Osteoblast (primary cell): ENCODE results near the gene AKR7A3. TPM values are rescaled to one million over a fixed set of nuclear protein-coding genes. Genes with fewer than 3 reads are reported as not detected.

Experiments used
- DNase-seq: peaks from one replicate; pipeline ENCODE4 v3.0.0; 2011; ENCODE audit warnings: low spot score, mixed read lengths; ENCODE audit not compliant: insufficient read length; ENCODE audit errors: missing footprints
- H2AFZ ChIP-seq: 2 replicates; pipeline ENCODE4 v1.6.0; 2011; ENCODE audit warnings: mild to moderate bottlenecking, low read length
- H3K27ac ChIP-seq: 2 replicates; pipeline ENCODE4 v1.5.1; 2011; ENCODE audit warnings: mild to moderate bottlenecking, low read depth, low read length, moderate library complexity
- H3K27me3 ChIP-seq: 2 replicates; pipeline ENCODE4 v1.6.0; 2012; ENCODE audit warnings: mild to moderate bottlenecking, control low read depth, inconsistent platforms, low read length, moderate library complexity; ENCODE audit not compliant: insufficient read depth
- H3K36me3 ChIP-seq: 2 replicates; pipeline ENCODE4 v1.5.1; 2011; ENCODE audit warnings: mild to moderate bottlenecking, low read length, control low read depth, moderate library complexity; ENCODE audit not compliant: insufficient read depth
- H3K4me1 ChIP-seq: 2 replicates; pipeline ENCODE4 v1.5.1; 2011; ENCODE audit warnings: mild to moderate bottlenecking, low read length, control low read depth, moderate library complexity; ENCODE audit not compliant: insufficient read depth
- H3K4me2 ChIP-seq: 2 replicates; pipeline ENCODE4 v1.6.0; 2011; ENCODE audit warnings: mild to moderate bottlenecking, low read length; ENCODE audit not compliant: insufficient read depth
- H3K4me3 ChIP-seq: fragments of 200-600 bp; sonication (generic); 3 replicates; pipeline ENCODE4 v1.5.1; 2012; ENCODE audit warnings: mild to moderate bottlenecking, low read length, inconsistent platforms; ENCODE audit not compliant: insufficient read depth
- H3K79me2 ChIP-seq: 2 replicates; pipeline ENCODE4 v1.6.0; 2012; ENCODE audit warnings: mild to moderate bottlenecking, low read length, control low read depth, inconsistent platforms; ENCODE audit not compliant: insufficient read depth
- H3K9me3 ChIP-seq: 2 replicates; pipeline ENCODE4 v1.5.1; 2011; ENCODE audit warnings: low read depth, low read length, control low read depth
- H4K20me1 ChIP-seq: 2 replicates; pipeline ENCODE4 v1.6.0; 2012; ENCODE audit warnings: mild to moderate bottlenecking, low read length, control low read depth; ENCODE audit not compliant: insufficient read depth
- CTCF ChIP-seq: IDR thresholded peaks from 2 replicates; pipeline ENCODE4 v1.5.1; 2011; ENCODE audit warnings: mild to moderate bottlenecking, low read depth, low read length, moderate library complexity; ENCODE audit errors: extremely low read depth
- total RNA-seq: library from RNA; depleted of rRNA; stranded (reverse); fragments of >200 nt; gene quantifications from 2 replicates; pipeline ENCODE4 v1.2.3, GENCODE V29; 2012

Gene AKR7A3
- total RNA-seq, 1 donor = 0.72 TPM

GRCh38 chr1:19329611-19330010, 41.0 kb upstream of the AKR7A3 start:
- peaks cover 3% of the 10 kb centered on the region for H3K4me1 ChIP-seq

GRCh38 chr1:19329188-19329587, 40.6 kb upstream of the AKR7A3 start:
- H4K20me1 ChIP-seq = peaks cover 14% of the 10 kb centered on the region
- no peak overlapping the region for H3K27ac ChIP-seq
- H3K79me2 ChIP-seq = no peaks in the 10 kb centered on the region
- H3K4me1 ChIP-seq = peaks cover 3% of the 10 kb centered on the region
- H3K36me3 ChIP-seq = peaks cover 35% of the 10 kb centered on the region
- no peak overlapping the region for H3K4me3 ChIP-seq
- no peaks in the 10 kb centered on the region for H3K27me3 ChIP-seq
- H3K4me2 ChIP-seq = no peak overlapping the region
- no peak for TF ChIP-seq CTCF
- H2AFZ ChIP-seq = no peak overlapping the region
- H3K9me3 ChIP-seq = no peaks in the 10 kb centered on the region
- peak; percentile 58 for DNase-seq

More at GRCh38 chr1:19329611-19330010, 41.0 kb upstream of the AKR7A3 start:
- H3K79me2 ChIP-seq = no peaks in the 10 kb centered on the region
- peaks cover 15% of the 10 kb centered on the region for H4K20me1 ChIP-seq
- H3K27ac ChIP-seq = no peak overlapping the region
- H2AFZ ChIP-seq = no peak overlapping the region
- peaks cover 31% of the 10 kb centered on the region for H3K36me3 ChIP-seq
- no peak overlapping the region for H3K4me3 ChIP-seq
- H3K9me3 ChIP-seq = no peaks in the 10 kb centered on the region
- no peaks in the 10 kb centered on the region for H3K27me3 ChIP-seq
- TF ChIP-seq CTCF = no peak
- H3K4me2 ChIP-seq = no peak overlapping the region
- peak; percentile 30 for DNase-seq

GRCh38 chr1:19328486-19328885, 39.9 kb upstream of the AKR7A3 start:
- TF ChIP-seq CTCF = no peak
- peak; percentile 75 for DNase-seq
- Histone ChIP-seq H2AFZ (no peak overlapping the region), H3K4me1 (no peaks in the 10 kb centered on the region), H4K20me1 (peaks cover 12% of the 10 kb centered on the region), H3K9me3 (no peaks in the 10 kb centered on the region), H3K36me3 (peaks cover 41% of the 10 kb centered on the region), H3K27ac (no peak overlapping the region), H3K4me2 (no peak overlapping the region), H3K4me3 (no peak overlapping the region), H3K27me3 (no peaks in the 10 kb centered on the region), H3K79me2 (no peaks in the 10 kb centered on the region)

- peaks cover 41% of the 10 kb centered on the region for H3K36me3 ChIP-seq
- H4K20me1 ChIP-seq = peaks cover 12% of the 10 kb centered on the region
- no peak overlapping the region for H3K4me2 ChIP-seq
- peak; percentile 72 for DNase-seq
- no peaks in the 10 kb centered on the region for H3K79me2 ChIP-seq
- H3K4me3 ChIP-seq = no peak overlapping the region
- no peak overlapping the region for H2AFZ ChIP-seq
- no peaks in the 10 kb centered on the region for H3K9me3 ChIP-seq
- TF ChIP-seq CTCF = no peak
- H3K4me1 ChIP-seq = no peaks in the 10 kb centered on the region
- no peak overlapping the region for H3K27ac ChIP-seq
- no peaks in the 10 kb centered on the region for H3K27me3 ChIP-seq
Measured at GRCh38 chr1:19327736-19328135, 39.2 kb upstream of the AKR7A3 start.
